Measurements from ENCODE around the gene AMBRA1.

Gene AMBRA1

GRCh38 chr11:46391186-46391577 is 202.6 kb downstream of the AMBRA1 start:
- DNase-seq, result no peak

- no peak for DNase-seq
Observed at GRCh38 chr11:46390331-46391171, 203.3 kb downstream of the AMBRA1 start.

- DNase-seq, result peak; percentile 58
Observed at GRCh38 chr11:46389450-46390330, 204.1 kb downstream of the AMBRA1 start.

- DNase-seq, result no peak
Observed at GRCh38 chr11:46388619-46389449, 205.0 kb downstream of the AMBRA1 start.

GRCh38 chr11:46387919-46388618 is 205.8 kb downstream of the AMBRA1 start:
- no peak for DNase-seq

- DNase-seq, result no peak
Observed at GRCh38 chr11:46387456-46387855, 206.4 kb downstream of the AMBRA1 start.

- DNase-seq, result no peak
Observed at GRCh38 chr11:46386674-46387073, 207.1 kb downstream of the AMBRA1 start.

- no peak for DNase-seq
Observed at GRCh38 chr11:46386005-46386578, 207.7 kb downstream of the AMBRA1 start.

GRCh38 chr11:46385169-46386004 is 208.4 kb downstream of the AMBRA1 start:
- no peak for DNase-seq

- DNase-seq, result no peak
Observed at GRCh38 chr11:46383974-46384701, 209.7 kb downstream of the AMBRA1 start.

- no peak for DNase-seq
Observed at GRCh38 chr11:46383404-46383758, 210.4 kb downstream of the AMBRA1 start.

- peak; percentile 34 for DNase-seq
Observed at GRCh38 chr11:46382646-46383403, 211.0 kb downstream of the AMBRA1 start.

- no peak for DNase-seq
Observed at GRCh38 chr11:46381819-46382645, 211.8 kb downstream of the AMBRA1 start.

- no peak for DNase-seq
Observed at GRCh38 chr11:46381048-46381818, 212.6 kb downstream of the AMBRA1 start, which contains the start of gene MDK. Gene MDK (plus strand): TSS chr11:46381669. CDS start chr11:46382058, 389 bp downstream.

- DNase-seq, result peak; percentile 34
Observed at GRCh38 chr11:46380340-46381047, 213.3 kb downstream of the AMBRA1 start.

- peak; percentile 54 for DNase-seq
Observed at GRCh38 chr11:46379482-46380293, 214.1 kb downstream of the AMBRA1 start.

All from DMS153 (cell line).